ENCODE results near the gene SLC22A23.

Gene SLC22A23

DNA sequence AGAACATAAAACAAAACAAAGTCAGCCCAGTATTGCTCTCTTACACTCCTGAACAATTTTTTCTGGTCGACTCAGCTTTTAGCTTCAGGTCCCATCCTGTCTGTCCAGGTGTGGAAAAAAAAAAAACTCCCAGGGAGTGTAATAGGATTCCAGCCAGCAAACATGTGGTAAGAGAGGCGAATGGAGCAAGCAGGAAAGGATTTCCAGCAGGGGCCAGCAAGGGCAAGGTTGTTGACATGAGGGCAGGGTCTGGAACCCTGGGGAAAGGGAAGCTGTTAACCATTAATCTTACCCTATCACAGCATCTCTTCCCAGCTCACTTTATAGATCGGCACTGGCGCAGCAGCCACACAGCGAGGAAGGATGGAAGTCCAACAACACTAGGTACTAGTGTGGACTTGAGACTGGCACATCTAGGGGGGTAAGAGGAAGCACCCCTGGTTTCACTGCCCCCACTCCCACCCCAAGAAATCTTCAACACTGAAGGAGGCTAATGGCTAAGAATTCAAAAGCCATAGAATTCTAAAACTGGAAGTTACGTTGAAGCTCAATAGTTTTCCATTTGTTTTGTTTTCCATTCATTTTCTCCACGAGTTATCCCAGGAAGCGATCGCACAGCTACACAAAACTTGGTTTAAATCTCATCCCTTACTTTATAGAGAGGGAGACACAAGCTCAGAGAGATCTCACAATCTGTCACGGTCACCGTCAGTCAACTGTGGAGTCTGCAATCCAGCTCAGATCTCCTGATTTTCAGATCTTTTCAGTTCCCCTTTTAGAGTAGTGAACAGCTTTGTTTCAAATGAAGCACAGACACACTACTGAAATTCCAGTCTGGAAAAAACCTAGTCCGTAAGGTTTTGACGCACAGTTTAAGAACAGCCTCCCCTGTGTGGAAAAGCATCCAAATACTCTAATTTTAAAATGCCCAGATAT lies 53.3 kb downstream of the SLC22A23 start:
- TF ChIP-seq, protein P1, sequence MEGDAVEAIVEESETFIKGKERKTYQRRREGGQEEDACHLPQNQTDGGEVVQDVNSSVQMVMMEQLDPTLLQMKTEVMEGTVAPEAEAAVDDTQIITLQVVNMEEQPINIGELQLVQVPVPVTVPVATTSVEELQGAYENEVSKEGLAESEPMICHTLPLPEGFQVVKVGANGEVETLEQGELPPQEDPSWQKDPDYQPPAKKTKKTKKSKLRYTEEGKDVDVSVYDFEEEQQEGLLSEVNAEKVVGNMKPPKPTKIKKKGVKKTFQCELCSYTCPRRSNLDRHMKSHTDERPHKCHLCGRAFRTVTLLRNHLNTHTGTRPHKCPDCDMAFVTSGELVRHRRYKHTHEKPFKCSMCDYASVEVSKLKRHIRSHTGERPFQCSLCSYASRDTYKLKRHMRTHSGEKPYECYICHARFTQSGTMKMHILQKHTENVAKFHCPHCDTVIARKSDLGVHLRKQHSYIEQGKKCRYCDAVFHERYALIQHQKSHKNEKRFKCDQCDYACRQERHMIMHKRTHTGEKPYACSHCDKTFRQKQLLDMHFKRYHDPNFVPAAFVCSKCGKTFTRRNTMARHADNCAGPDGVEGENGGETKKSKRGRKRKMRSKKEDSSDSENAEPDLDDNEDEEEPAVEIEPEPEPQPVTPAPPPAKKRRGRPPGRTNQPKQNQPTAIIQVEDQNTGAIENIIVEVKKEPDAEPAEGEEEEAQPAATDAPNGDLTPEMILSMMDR (IDR thresholded peaks at IDR 0.05; ENCODE audit: insufficient read depth, low read length, poor library complexity, severe bottlenecking): no peak
- H3K36me3 ChIP-seq (ENCODE audit: control insufficient read depth, insufficient read depth, low read length): no peaks in the 10 kb centered on the region
- H3K27me3 ChIP-seq (replicated peaks; ENCODE audit: control insufficient read depth, insufficient read depth, low read length): no peaks in the 10 kb centered on the region; the same call in none of the 2 replicates
- DNase-seq (ENCODE audit: extremely low read depth, insufficient read length): no peak
- no peak overlapping the region for H3K4me3 ChIP-seq (replicated peaks; ENCODE audit: low read depth, low read length)

DNA sequence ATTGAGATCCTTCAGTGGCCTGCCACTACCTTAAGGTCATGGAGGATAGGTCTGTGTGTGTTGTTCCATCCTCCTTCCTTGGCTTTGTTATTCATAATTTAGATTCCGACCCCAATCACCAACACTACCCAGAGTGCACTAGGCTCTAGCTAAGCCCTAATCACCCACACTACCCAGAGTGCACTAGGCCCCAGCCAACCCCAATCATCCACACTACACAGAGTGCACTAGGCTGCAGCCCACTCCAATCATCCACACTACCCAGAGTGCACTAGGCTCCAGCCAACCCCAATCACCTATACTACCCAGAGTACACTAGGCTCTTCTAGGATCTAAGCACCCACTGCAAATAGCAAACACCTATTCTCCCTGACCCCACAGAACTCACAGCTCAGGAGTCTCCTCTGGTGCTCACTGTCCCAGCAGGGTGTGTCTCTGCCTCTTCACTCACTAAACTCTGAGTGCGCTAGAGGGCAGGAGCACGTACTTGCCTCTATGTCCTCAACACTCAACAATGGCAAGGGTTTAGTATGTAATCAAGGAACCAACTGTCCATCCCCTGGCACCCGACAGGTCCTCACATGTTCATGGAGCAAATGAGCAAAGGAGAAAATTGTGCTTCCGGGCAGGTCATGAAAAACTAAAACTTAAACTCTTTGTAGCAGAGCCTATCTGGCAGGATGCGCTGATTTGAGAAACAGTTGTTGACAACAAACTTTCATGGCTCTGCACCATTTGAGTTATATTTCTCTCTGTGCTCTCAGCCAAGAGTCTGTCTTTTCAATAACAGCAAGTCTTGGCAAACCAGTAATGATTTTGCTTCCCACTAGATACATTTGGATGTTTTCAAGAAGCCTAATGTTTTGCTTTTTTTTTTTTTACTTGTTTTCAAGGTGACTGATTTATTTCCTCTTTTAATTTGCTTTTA lies 54.3 kb downstream of the SLC22A23 start:
- no peak for DNase-seq (ENCODE audit: extremely low read depth, insufficient read length)
- Histone ChIP-seq H3K27me3 (replicated peaks; ENCODE audit: control insufficient read depth, insufficient read depth, low read length) (no peaks in the 10 kb centered on the region; the same call in none of the 2 replicates), H3K4me3 (replicated peaks; ENCODE audit: low read depth, low read length) (no peak overlapping the region), H3K36me3 (ENCODE audit: control insufficient read depth, insufficient read depth, low read length) (no peaks in the 10 kb centered on the region)
- TF ChIP-seq, protein P1 (IDR thresholded peaks at IDR 0.05; ENCODE audit: insufficient read depth, low read length, poor library complexity, severe bottlenecking): no peak

DNA sequence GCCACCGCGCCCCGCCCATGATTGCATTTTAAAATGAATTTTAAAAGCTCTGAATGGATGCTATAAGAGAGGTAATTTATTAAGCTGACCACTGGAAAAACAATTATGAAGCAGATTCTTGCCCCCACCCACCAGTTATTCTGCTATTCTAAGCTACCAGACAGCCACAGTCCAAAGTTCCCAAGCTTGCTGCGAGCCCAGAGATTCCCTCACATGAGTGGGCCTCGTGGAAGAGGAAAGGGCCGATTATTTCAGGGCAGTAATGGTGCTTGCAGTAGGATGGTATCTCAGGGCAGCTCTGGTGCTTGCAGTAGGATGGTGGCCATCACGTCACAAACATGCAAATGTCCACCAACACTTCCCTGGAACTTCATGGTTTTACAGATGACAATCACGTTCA lies 56.7 kb downstream of the SLC22A23 start:
- TF ChIP-seq, protein P1 (IDR thresholded peaks at IDR 0.05; ENCODE audit: insufficient read depth, low read length, poor library complexity, severe bottlenecking): no peak
- Histone ChIP-seq H3K36me3 (ENCODE audit: control insufficient read depth, insufficient read depth, low read length) (no peaks in the 10 kb centered on the region), H3K27me3 (replicated peaks; ENCODE audit: control insufficient read depth, insufficient read depth, low read length) (no peaks in the 10 kb centered on the region; the same call in none of the 2 replicates), H3K4me3 (replicated peaks; ENCODE audit: low read depth, low read length) (no peak overlapping the region)
- no peak for DNase-seq (ENCODE audit: extremely low read depth, insufficient read length)

DNA sequence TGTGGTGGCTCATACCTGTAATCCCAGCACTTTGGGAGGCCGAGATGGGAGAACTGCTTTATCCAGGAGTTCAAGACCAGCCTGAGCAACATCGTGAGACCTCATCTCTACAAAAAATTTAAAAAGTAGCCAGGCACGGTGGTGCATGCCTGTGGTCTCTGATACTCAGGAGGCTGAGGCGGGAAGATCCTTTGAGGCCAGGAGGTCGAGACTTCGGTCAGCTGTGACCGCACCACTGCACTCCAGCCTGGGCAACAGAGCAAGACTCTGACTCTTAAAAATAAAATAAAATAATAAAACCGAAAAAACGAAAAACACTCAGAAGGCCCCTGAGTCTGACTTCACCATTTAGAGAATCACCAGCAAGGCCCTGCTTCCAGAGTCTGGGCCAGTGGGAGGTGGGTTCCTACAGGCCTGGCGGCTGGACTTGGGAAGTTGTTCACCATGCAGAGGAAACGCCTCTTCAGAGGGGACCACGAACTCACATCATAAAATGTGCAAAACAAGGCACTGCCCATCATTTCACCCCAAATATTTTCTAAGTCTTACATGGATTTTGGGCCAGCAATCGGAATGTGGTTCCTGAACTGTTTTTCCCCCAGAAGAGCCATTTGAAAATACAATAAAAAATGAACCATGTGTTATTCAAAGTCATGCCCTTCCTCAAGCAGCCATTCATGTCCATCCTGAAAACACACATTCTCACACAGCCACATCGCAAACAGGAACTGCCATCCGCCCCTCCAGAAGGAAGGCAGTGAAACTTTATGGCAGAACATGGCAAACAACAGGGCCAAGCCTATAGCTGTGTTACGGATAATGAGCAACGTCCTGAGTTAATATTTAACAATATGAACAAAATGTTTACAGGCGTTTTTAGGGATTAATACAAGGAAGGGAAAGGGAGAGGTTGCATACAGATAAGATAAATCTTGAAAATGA lies 57.8 kb downstream of the SLC22A23 start:
- H3K27me3 ChIP-seq (replicated peaks; ENCODE audit: control insufficient read depth, insufficient read depth, low read length): no peaks in the 10 kb centered on the region; the same call in none of the 2 replicates
- no peak overlapping the region for H3K4me3 ChIP-seq (replicated peaks; ENCODE audit: low read depth, low read length)
- no peak for DNase-seq (ENCODE audit: extremely low read depth, insufficient read length)
- TF ChIP-seq, protein P1 (IDR thresholded peaks at IDR 0.05; ENCODE audit: insufficient read depth, low read length, poor library complexity, severe bottlenecking): no peak
- H3K36me3 ChIP-seq (ENCODE audit: control insufficient read depth, insufficient read depth, low read length): no peaks in the 10 kb centered on the region

DNA sequence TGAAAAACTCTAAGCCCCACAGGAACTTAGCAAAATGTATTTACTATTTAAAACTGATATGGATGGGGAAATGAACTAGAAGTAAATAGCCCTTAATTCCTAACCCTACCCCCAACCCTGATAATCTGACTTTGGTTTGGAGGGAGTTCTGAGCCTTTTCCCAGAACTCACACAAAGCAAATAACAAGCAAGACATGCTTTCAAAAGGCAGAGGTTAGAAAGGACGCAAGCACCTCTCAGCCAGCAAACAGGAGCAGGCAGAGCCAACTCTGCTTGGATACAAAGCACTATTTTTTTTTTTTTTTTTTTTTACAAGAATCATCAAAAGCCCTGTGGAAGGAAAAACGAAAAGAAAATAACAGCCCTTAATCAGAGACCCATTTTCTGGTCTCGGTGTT lies 58.7 kb downstream of the SLC22A23 start:
- Histone ChIP-seq H3K4me3 (replicated peaks; ENCODE audit: low read depth, low read length) (no peak overlapping the region), H3K27me3 (replicated peaks; ENCODE audit: control insufficient read depth, insufficient read depth, low read length) (no peaks in the 10 kb centered on the region; the same call in none of the 2 replicates), H3K36me3 (ENCODE audit: control insufficient read depth, insufficient read depth, low read length) (no peaks in the 10 kb centered on the region)
- no peak for DNase-seq (ENCODE audit: extremely low read depth, insufficient read length)
- TF ChIP-seq, protein P1 (IDR thresholded peaks at IDR 0.05; ENCODE audit: insufficient read depth, low read length, poor library complexity, severe bottlenecking): no peak
